ENCODE measurements around the gene OPA1.

GRCh38 chr3:193711964-193712598 is 119.1 kb downstream of the OPA1 start:
- TF ChIP-seq POLR2A (IDR thresholded peaks at IDR 0.05) (no peak), CTCF (IDR thresholded peaks at IDR 0.05) (peak in 1 of 3 donors; percentile 53)
